HG03432 (cell line): ENCODE results near the gene MKRN2.
"Not testable (repeated sequence)": the region's sequence is repeated elsewhere in the genome, so short reads cannot be mapped to it uniquely, and the experiment has no call there.

Experiments
- ATAC-seq: cut with Tn5 transposase; IDR thresholded peaks from one replicate; pipeline ENCODE4 v1.9.1; 2021; ENCODE audit warnings: mild to moderate bottlenecking, moderate library complexity; ENCODE audit not compliant: unreplicated experiment

The MKRN2 gene

GRCh38 chr3:12627370-12627769 lies 70.5 kb downstream of the MKRN2 start:
- ATAC-seq = no peak

GRCh38 chr3:12628813-12629212 lies 71.9 kb downstream of the MKRN2 start:
- no peak for ATAC-seq

GRCh38 chr3:12629560-12629959 lies 72.7 kb downstream of the MKRN2 start:
- ATAC-seq = no peak

GRCh38 chr3:12630292-12630691 lies 73.4 kb downstream of the MKRN2 start:
- no peak for ATAC-seq

GRCh38 chr3:12630843-12631242 lies 74.0 kb downstream of the MKRN2 start:
- ATAC-seq = not testable (repeated sequence)

- ATAC-seq = no peak
These were observed 75.6 kb downstream of the MKRN2 start for GRCh38 chr3:12632523-12632922.

GRCh38 chr3:12633108-12633507 lies 76.2 kb downstream of the MKRN2 start:
- ATAC-seq = no peak
